ENCODE measurements around the gene CCDC15.

The CCDC15 gene

GRCh38 chr11:125071846-125072217 lies 117.8 kb downstream of the CCDC15 start:
- no peak overlapping the region for H3K4me3 ChIP-seq (ENCODE audit: low read depth, low read length)
- no peak for DNase-seq (ENCODE audit: low read depth)
- TF ChIP-seq CTCF (IDR thresholded peaks at IDR 0.05; ENCODE audit: low read depth, low read length, missing control alignments): no peak

GRCh38 chr11:125072218-125072960 lies 118.4 kb downstream of the CCDC15 start:
- no peak overlapping the region for H3K4me3 ChIP-seq (ENCODE audit: low read depth, low read length)
- peak; percentile 87 for DNase-seq (ENCODE audit: low read depth)
- no peak for TF ChIP-seq CTCF (IDR thresholded peaks at IDR 0.05; ENCODE audit: low read depth, low read length, missing control alignments)

- no peak for TF ChIP-seq CTCF (IDR thresholded peaks at IDR 0.05; ENCODE audit: low read depth, low read length, missing control alignments)
- DNase-seq (ENCODE audit: low read depth): no peak
- no peak overlapping the region for H3K4me3 ChIP-seq (ENCODE audit: low read depth, low read length)
Measured at GRCh38 chr11:125072961-125073590, 119.1 kb downstream of the CCDC15 start.

GRCh38 chr11:125073616-125074483 lies 119.8 kb downstream of the CCDC15 start:
- no peak for TF ChIP-seq CTCF (IDR thresholded peaks at IDR 0.05; ENCODE audit: low read depth, low read length, missing control alignments)
- no peak for DNase-seq (ENCODE audit: low read depth)
- no peak overlapping the region for H3K4me3 ChIP-seq (ENCODE audit: low read depth, low read length)

- no peak for TF ChIP-seq CTCF (IDR thresholded peaks at IDR 0.05; ENCODE audit: low read depth, low read length, missing control alignments)
- no peak for DNase-seq (ENCODE audit: low read depth)
- no peak overlapping the region for H3K4me3 ChIP-seq (ENCODE audit: low read depth, low read length)
Measured at GRCh38 chr11:125074511-125075241, 120.7 kb downstream of the CCDC15 start.

- no peak for DNase-seq (ENCODE audit: low read depth)
- no peak overlapping the region for H3K4me3 ChIP-seq (ENCODE audit: low read depth, low read length)
- TF ChIP-seq CTCF (IDR thresholded peaks at IDR 0.05; ENCODE audit: low read depth, low read length, missing control alignments): no peak
Measured at GRCh38 chr11:125075242-125075625, 121.2 kb downstream of the CCDC15 start.
